Stimulated activated naive B cell treated with anti-CD40 and anti-IgM and Interleukin-4, amounts not matched to agents 10 μg/mL and 1 μg/mL and 100 μg/mL, for 72 hours (primary cell): ENCODE measurements around the gene PPIP5K2.

Source experiments
- ATAC-seq, 2 donors: fragments of 150-1000 bp; cut with Tn5 transposase; replicated peaks; 2 replicates each; pipeline ENCODE4 v1.10.0; 2021; ENCODE audit warnings: moderate library complexity in 1 of 2
- DNase-seq: peaks from one replicate; pipeline ENCODE4 v3.0.0; 2021
- H3K27ac Mint-ChIP-seq: one replicate; pipeline ENCODE4 v1.8.0; 2022; ENCODE audit warnings: mild to moderate bottlenecking, mixed read lengths
- H3K27me3 Mint-ChIP-seq, 2 donors: one replicate each; pipeline ENCODE4 v1.8.0; 2022; ENCODE audit warnings: mixed read lengths in 2 of 2
- H3K36me3 Mint-ChIP-seq, 2 donors: one replicate each; pipeline ENCODE4 v1.8.0; 2022; ENCODE audit warnings: mixed read lengths in 2 of 2, mild to moderate bottlenecking in 1 of 2
- H3K4me1 Mint-ChIP-seq, 2 donors: one replicate each; pipeline ENCODE4 v1.8.0; 2022; ENCODE audit warnings: mixed read lengths in 2 of 2, mild to moderate bottlenecking in 1 of 2
- H3K4me3 Mint-ChIP-seq, 2 donors: one replicate each; pipeline ENCODE4 v1.8.0; 2022; ENCODE audit warnings: mild to moderate bottlenecking in 2 of 2, mixed read lengths in 2 of 2, moderate library complexity in 1 of 2
- H3K9me3 Mint-ChIP-seq, 2 donors: one replicate each; pipeline ENCODE4 v1.8.0; 2022; ENCODE audit warnings: mixed read lengths in 2 of 2, mild to moderate bottlenecking in 1 of 2

Gene PPIP5K2

GRCh38 chr5:103255691-103256090, 135.6 kb downstream of the PPIP5K2 start:
- ATAC-seq (no peak), DNase-seq (no peak)
- Mint-ChIP-seq H3K27ac (no peak overlapping the region), H3K4me3 (no peak overlapping the region), H3K9me3 (no peaks in the 10 kb centered on the region), H3K4me1 (peaks cover 2 to 12% of the 10 kb centered on the region in 2 donors), H3K27me3 (peaks cover 0 to 23% of the 10 kb centered on the region in 2 donors), H3K36me3 (no peaks in the 10 kb centered on the region)

GRCh38 chr5:103256178-103256577, 136.1 kb downstream of the PPIP5K2 start:
- H3K4me3 Mint-ChIP-seq, result no peak overlapping the region
- ATAC-seq (no peak), DNase-seq (no peak)
- no peaks in the 10 kb centered on the region for H3K9me3 Mint-ChIP-seq
- peaks cover 0 to 23% of the 10 kb centered on the region in 2 donors for H3K27me3 Mint-ChIP-seq
- peaks cover 6 to 17% of the 10 kb centered on the region in 2 donors for H3K4me1 Mint-ChIP-seq
- H3K27ac Mint-ChIP-seq, result no peak overlapping the region
- no peaks in the 10 kb centered on the region for H3K36me3 Mint-ChIP-seq

GRCh38 chr5:103258368-103258956, 138.4 kb downstream of the PPIP5K2 start, which contains the start of gene MACIR:
TSS of gene MACIR (plus strand) at chr5:103258763. CDS start at chr5:103275920, 17,157 bp downstream.
- Mint-ChIP-seq H3K4me3 (peak within 1 kb of the TSS; percentile 93 to 95), H3K9me3 (no peaks in the 10 kb centered on the region), H3K27me3 (peaks cover 0 to 18% of the 10 kb centered on the region in 2 donors), H3K27ac (peak within 1 kb of the TSS; percentile 91), H3K36me3 (no peaks in the 10 kb centered on the region), H3K4me1 (peaks cover 9 to 32% of the 10 kb centered on the region in 2 donors)
- DNase-seq (peak; percentile 88), ATAC-seq (peak; percentile 90 to 91)

- Mint-ChIP-seq H3K36me3 (no peaks in the 10 kb centered on the region), H3K4me1 (peaks cover 9 to 32% of the 10 kb centered on the region in 2 donors), H3K4me3 (peak overlapping the region; percentile 93 to 95), H3K27ac (peak overlapping the region; percentile 91), H3K27me3 (peaks cover 0 to 18% of the 10 kb centered on the region in 2 donors), H3K9me3 (no peaks in the 10 kb centered on the region)
- DNase-seq, result peak; percentile 59
- peak; percentile 56 to 60 for ATAC-seq
These were observed 139.0 kb downstream of the PPIP5K2 start for GRCh38 chr5:103258957-103259704.

- ATAC-seq (no peak), DNase-seq (no peak)
- Mint-ChIP-seq H3K27ac (peak overlapping the region; percentile 91), H3K27me3 (peaks cover 0 to 15% of the 10 kb centered on the region in 2 donors), H3K36me3 (no peaks in the 10 kb centered on the region), H3K4me1 (peaks cover 9 to 32% of the 10 kb centered on the region in 2 donors), H3K9me3 (no peaks in the 10 kb centered on the region), H3K4me3 (peak overlapping the region; percentile 93 to 95)
These were observed 139.7 kb downstream of the PPIP5K2 start for GRCh38 chr5:103259705-103260355.

GRCh38 chr5:103260951-103261350, 140.8 kb downstream of the PPIP5K2 start:
- no peaks in the 10 kb centered on the region for H3K36me3 Mint-ChIP-seq
- peaks cover 9 to 32% of the 10 kb centered on the region in 2 donors for H3K4me1 Mint-ChIP-seq
- peak overlapping the region in 1 of 2 donors; percentile 43 for H3K4me3 Mint-ChIP-seq
- peaks cover 0 to 4% of the 10 kb centered on the region in 2 donors for H3K27me3 Mint-ChIP-seq
- H3K9me3 Mint-ChIP-seq, result no peaks in the 10 kb centered on the region
- ATAC-seq (no peak), DNase-seq (no peak)
- no peak overlapping the region for H3K27ac Mint-ChIP-seq
